Brain microvascular endothelial cell (primary cell): ENCODE measurements around the gene RUNX1.

ENCODE experiments used
- DNase-seq: peaks from one replicate; pipeline ENCODE4 v3.0.0-alpha.2; 2020
- H3K27ac ChIP-seq: fragments of 250-450 bp; sonication (Bioruptor Pico); 2 replicates; pipeline ENCODE4 v1.5.1; 2020; ENCODE audit warnings: mild to moderate bottlenecking, moderate library complexity
- H3K27me3 ChIP-seq: fragments of 250-450 bp; sonication (Bioruptor Pico); replicated peaks from 2 replicates; pipeline ENCODE4 v1.5.1; 2020; ENCODE audit warnings: mild to moderate bottlenecking
- H3K36me3 ChIP-seq: fragments of 250-450 bp; sonication (Bioruptor Pico); replicated peaks from 2 replicates; pipeline ENCODE4 v1.5.1; 2020; ENCODE audit warnings: mild to moderate bottlenecking
- H3K4me3 ChIP-seq: 2 replicates; pipeline ENCODE4 v1.5.1; 2011; ENCODE audit warnings: low read depth, mild to moderate bottlenecking, control low read depth, low read length, moderate library complexity
- in situ Hi-C: cut with HindIII; loops from 2 replicates; pipeline ENCODE4 v1.10.0; 2017; ENCODE audit warnings: low sequenced_read_pairs, low pct_ligation_motif_present
- TF ChIP-seq, protein P1 (sequence below): IDR thresholded peaks from 2 replicates; pipeline ENCODE4 v1.5.1; 2011; ENCODE audit warnings: low read depth, mild to moderate bottlenecking, moderate library complexity, low read length, control low read depth, inconsistent platforms; ENCODE audit errors: missing control alignments

The RUNX1 gene

DNA sequence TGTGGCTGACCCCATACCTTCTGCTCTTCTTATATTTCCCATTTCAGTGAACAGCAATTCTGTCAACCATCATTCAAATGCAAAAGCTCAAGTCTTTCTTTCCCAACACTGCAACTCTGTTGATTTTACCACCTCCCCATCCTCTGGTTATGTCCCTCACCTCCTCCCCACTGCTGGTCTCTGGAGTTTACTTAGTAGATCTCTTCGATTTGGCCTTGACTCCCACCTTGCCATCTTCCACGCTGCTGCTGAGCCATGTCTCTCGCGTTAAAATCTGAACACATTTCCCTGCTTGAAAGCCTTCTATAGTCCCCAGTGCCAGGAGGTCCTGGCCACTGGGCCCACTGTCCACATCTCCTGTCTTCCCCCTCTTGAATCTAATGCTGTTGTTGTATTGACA, 125.5 kb downstream of the RUNX1 start:
- TF ChIP-seq, protein P1, sequence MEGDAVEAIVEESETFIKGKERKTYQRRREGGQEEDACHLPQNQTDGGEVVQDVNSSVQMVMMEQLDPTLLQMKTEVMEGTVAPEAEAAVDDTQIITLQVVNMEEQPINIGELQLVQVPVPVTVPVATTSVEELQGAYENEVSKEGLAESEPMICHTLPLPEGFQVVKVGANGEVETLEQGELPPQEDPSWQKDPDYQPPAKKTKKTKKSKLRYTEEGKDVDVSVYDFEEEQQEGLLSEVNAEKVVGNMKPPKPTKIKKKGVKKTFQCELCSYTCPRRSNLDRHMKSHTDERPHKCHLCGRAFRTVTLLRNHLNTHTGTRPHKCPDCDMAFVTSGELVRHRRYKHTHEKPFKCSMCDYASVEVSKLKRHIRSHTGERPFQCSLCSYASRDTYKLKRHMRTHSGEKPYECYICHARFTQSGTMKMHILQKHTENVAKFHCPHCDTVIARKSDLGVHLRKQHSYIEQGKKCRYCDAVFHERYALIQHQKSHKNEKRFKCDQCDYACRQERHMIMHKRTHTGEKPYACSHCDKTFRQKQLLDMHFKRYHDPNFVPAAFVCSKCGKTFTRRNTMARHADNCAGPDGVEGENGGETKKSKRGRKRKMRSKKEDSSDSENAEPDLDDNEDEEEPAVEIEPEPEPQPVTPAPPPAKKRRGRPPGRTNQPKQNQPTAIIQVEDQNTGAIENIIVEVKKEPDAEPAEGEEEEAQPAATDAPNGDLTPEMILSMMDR, result no peak
- Histone ChIP-seq H3K27me3 (no peaks in the 10 kb centered on the region), H3K27ac (no peak overlapping the region), H3K4me3 (no peak overlapping the region), H3K36me3 (no peaks in the 10 kb centered on the region)
- DNase-seq, result no peak
- in situ Hi-C loops, result no loop called here

DNA sequence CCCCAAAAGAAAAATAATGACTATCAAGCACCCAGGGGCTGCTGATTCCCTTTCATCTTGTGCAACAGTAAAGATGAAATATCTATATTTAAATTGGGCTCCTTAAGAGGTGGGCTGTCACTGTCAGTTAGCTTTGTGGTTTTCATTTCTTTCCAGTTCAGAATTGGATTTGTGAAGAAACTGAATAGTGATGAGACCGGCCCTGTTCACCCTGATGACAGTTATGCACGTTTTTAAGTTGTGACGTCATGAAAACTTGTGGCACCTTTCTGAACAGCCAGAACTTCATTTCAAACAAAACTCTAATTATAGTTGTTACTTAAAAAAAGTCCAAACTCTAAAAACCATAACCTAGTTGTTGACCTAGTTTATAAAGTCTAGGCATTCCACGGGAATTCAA, 125.9 kb downstream of the RUNX1 start:
- no peak overlapping the region for H3K27ac ChIP-seq
- H3K36me3 ChIP-seq, result no peaks in the 10 kb centered on the region
- DNase-seq, result no peak
- in situ Hi-C loops, result no loop called here
- TF ChIP-seq, protein P1, result no peak
- H3K27me3 ChIP-seq, result no peaks in the 10 kb centered on the region
- H3K4me3 ChIP-seq, result no peak overlapping the region

DNA sequence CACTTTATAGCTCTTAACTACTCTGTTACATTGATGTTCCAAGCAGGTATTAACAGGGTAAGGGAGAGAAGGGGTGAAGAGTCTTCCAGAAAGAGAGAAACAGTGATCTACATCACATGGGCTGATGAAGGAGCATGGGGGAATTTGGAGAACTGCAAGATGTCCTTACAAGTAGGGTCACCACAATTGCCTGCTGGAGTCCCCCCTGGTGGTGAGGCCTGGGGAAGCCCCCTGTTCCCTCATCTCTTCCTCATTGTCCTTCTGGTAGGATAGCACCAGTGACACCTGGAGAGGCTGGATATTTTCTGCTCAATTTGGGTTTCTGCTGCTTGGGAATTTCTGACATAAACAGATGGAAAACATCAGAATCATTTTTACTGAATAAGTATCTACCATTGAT, 126.6 kb downstream of the RUNX1 start:
- no peak for DNase-seq
- Histone ChIP-seq H3K36me3 (no peaks in the 10 kb centered on the region), H3K27ac (no peak overlapping the region), H3K4me3 (no peak overlapping the region), H3K27me3 (no peaks in the 10 kb centered on the region)
- TF ChIP-seq, protein P1, result no peak
- in situ Hi-C loops, result no loop called here

DNA sequence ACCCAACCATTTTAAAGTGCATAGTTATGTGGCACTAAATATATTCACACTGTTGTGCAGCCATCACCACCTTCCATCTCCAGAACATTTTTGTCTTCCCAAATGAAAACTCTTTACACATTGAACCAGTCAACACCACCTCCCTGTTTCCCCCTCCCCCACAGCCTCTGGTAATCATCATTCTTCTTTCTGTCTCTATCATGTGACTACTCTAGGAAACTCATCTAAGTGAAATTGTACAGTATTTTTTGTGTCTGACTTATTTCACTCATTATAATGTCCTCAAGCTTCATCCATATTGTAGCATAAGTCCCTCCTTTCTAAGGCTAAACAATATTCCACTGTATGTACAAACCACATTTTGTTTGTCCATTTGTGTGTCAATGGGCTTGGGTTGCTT, 128.0 kb downstream of the RUNX1 start:
- no peaks in the 10 kb centered on the region for H3K27me3 ChIP-seq
- no peak overlapping the region for H3K27ac ChIP-seq
- H3K36me3 ChIP-seq, result no peaks in the 10 kb centered on the region
- TF ChIP-seq, protein P1, result no peak
- H3K4me3 ChIP-seq, result no peak overlapping the region
- in situ Hi-C loops, result no loop called here
- DNase-seq, result no peak

DNA sequence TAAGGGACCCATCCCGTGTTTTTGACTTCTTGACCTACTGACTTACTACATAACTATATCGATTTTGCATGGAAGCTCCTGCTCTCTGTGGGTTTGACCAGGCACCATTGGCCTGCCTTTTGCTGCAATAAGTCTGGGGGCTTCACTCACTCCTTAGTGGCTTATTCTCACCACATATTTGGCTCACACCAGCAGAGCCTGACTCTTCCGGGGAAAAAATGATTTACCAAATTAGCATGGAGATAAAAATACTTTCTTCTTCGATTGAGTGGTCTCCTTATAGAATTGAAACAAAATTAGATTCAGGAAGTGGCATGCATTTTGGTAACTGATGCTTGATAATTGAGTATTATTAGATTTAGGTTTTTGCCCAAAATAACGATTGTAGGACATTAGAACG, 129.7 kb downstream of the RUNX1 start:
- Histone ChIP-seq H3K36me3 (no peaks in the 10 kb centered on the region), H3K27me3 (no peaks in the 10 kb centered on the region), H3K4me3 (no peak overlapping the region), H3K27ac (no peak overlapping the region)
- DNase-seq, result no peak
- in situ Hi-C loops, result no loop called here
- TF ChIP-seq, protein P1, result no peak

DNA sequence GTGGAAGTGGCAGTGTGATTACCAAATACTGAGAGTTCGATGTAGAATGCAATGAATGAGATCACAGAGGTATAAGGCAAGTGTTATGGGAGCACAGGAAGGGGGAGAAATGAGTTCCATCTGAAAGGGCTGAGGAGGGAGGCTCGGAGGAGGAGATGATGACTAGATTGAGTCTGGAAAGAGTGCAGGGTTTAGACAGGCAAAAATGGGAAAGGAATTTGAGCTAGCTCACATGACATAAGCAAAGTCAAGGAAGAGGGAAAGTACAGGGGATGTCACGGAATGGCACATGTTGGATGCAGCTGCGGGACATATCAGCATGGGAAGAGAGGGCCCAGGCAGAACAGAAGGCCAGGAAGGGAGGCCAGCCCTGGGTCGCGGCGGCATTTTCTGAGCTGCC, 132.7 kb downstream of the RUNX1 start:
- in situ Hi-C loops, result no loop called here
- TF ChIP-seq, protein P1, result no peak
- no peaks in the 10 kb centered on the region for H3K27me3 ChIP-seq
- H3K36me3 ChIP-seq, result no peaks in the 10 kb centered on the region
- DNase-seq, result peak; percentile 42
- H3K4me3 ChIP-seq, result no peak overlapping the region
- peak overlapping the region; percentile 45 for H3K27ac ChIP-seq
